Measurements from ENCODE around the gene MLH3. TPM values are rescaled to one million over a fixed set of nuclear protein-coding genes. Genes with fewer than 3 reads are reported as not detected.
"Not testable (repeated sequence)": the region's sequence is repeated elsewhere in the genome, so short reads cannot be mapped to it uniquely, and the experiment has no call there.

Gene MLH3
- total RNA-seq, 5 donors from 2014 or later (not counting 1 experiment from before 2014, with no cell fraction given) = 17.3 to 28.2 (median 22.1) TPM

- Histone ChIP-seq H3K4me1 (ENCODE audit: control insufficient read depth in 1 of 2, extremely low read depth in 1 of 2, insufficient read depth in 2 of 2, low read length in 2 of 2) (peaks cover 2 to 17% of the 10 kb centered on the region in 2 experiments), H3K9me3 (no peaks in the 10 kb centered on the region), H3K27ac (ENCODE audit: low read length) (peak within 1 kb of the TSS; percentile 31), H3K36me3 (ENCODE audit: control insufficient read depth in 2 of 2, extremely low read depth in 1 of 2, insufficient read depth in 1 of 2, low read length in 1 of 2) (no peaks in the 10 kb centered on the region), H3K27me3 (replicated peaks in 1 of 2; ENCODE audit: control insufficient read depth in 2 of 2, extremely low read depth in 1 of 2, insufficient read depth in 2 of 2, low read length in 1 of 2) (no peaks in the 10 kb centered on the region), H3K4me3 (ENCODE audit: control insufficient read depth in 1 of 2, extremely low read depth in 1 of 2, low read length in 1 of 2) (peak within 1 kb of the TSS; percentile 61 to 72)
- H3K4me1 Mint-ChIP-seq = peaks cover 6 to 9% (median 7%) of the 10 kb centered on the region in 3 donors
- DNase-seq (peak in 26 of 35 experiments; percentile 4 to 56 (median 19)), ATAC-seq (replicated peaks in 1 of 4) (peak; percentile 80 to 92 (median 86))
- CTCF ChIA-PET = no interaction called here
- no peaks in the 10 kb centered on the region for H3K27me3 Mint-ChIP-seq
- 3% methylated on average over 54 of the region's 58 CpGs for WGBS (ENCODE audit: insufficient coverage)
- peak within 1 kb of the TSS; percentile 44 to 77 for H3K27ac Mint-ChIP-seq
- H3K36me3 Mint-ChIP-seq = no peaks in the 10 kb centered on the region
- H3K9me3 Mint-ChIP-seq = no peaks in the 10 kb centered on the region
- H3K4me3 Mint-ChIP-seq = peak within 1 kb of the TSS in 2 of 3 donors; percentile 21 to 66
- POLR2A ChIA-PET = no interaction called here
Observed at GRCh38 chr14:75069121-75069810, 18.0 kb upstream of the MLH3 start, which contains the start of gene ZC2HC1C. Gene ZC2HC1C (plus strand): TSS chr14:75069641. CDS start chr14:75070574, 933 bp downstream.

- Mint-ChIP-seq H3K27me3 (no peaks in the 10 kb centered on the region), H3K27ac (no peak overlapping the region), H3K36me3 (no peaks in the 10 kb centered on the region), H3K4me3 (no peak overlapping the region), H3K4me1 (peaks cover 12 to 16% (median 15%) of the 10 kb centered on the region in 3 donors), H3K9me3 (no peaks in the 10 kb centered on the region)
- H3K9me3 ChIP-seq = no peaks in the 10 kb centered on the region
- ChIA-PET CTCF (interaction anchor here in 1 of 2 donors (0.6 kb wide), 1 partner anchor 249 kb away, joined by 5 read pairs; no protein-coding TSS in a partner anchor), POLR2A (interaction anchor here (0.6 kb wide), 4 partner anchors 12 to 79 kb away, joined by 3 to 7 read pairs (median 4); partner anchors contain the start of gene NEK9 (in 1 of the 2))
- H3K36me3 ChIP-seq (ENCODE audit: control insufficient read depth in 2 of 2, extremely low read depth in 1 of 2, insufficient read depth in 1 of 2, low read length in 1 of 2) = no peaks in the 10 kb centered on the region
- ATAC-seq (replicated peaks in 1 of 4) (peak in 2 of 4 experiments; percentile 1 to 3), DNase-seq (no peak)
- peaks cover 2 to 21% of the 10 kb centered on the region in 2 experiments for H3K4me1 ChIP-seq (ENCODE audit: control insufficient read depth in 1 of 2, extremely low read depth in 1 of 2, insufficient read depth in 2 of 2, low read length in 2 of 2)
- peak overlapping the region; percentile 61 to 72 for H3K4me3 ChIP-seq (ENCODE audit: control insufficient read depth in 1 of 2, extremely low read depth in 1 of 2, low read length in 1 of 2)
- no peaks in the 10 kb centered on the region for H3K27me3 ChIP-seq (replicated peaks in 1 of 2; ENCODE audit: control insufficient read depth in 2 of 2, extremely low read depth in 1 of 2, insufficient read depth in 2 of 2, low read length in 1 of 2)
- no peak overlapping the region for H3K27ac ChIP-seq (ENCODE audit: low read length)
- 84% methylated on average over 4 of the region's 15 CpGs for WGBS (ENCODE audit: insufficient coverage)
Observed at GRCh38 chr14:75068294-75069120, 17.2 kb upstream of the MLH3 start.

GRCh38 chr14:75067765-75068164 is 16.5 kb upstream of the MLH3 start:
- H3K9me3 Mint-ChIP-seq; H3K27me3 ChIP-seq (replicated peaks in 1 of 2; ENCODE audit: control insufficient read depth in 2 of 2, extremely low read depth in 1 of 2, insufficient read depth in 2 of 2, low read length in 1 of 2); DNase-seq; ATAC-seq (replicated peaks in 1 of 4); H3K4me3 Mint-ChIP-seq; H3K27ac Mint-ChIP-seq; H3K27me3 Mint-ChIP-seq; H3K4me3 ChIP-seq (ENCODE audit: control insufficient read depth in 1 of 2, extremely low read depth in 1 of 2, low read length in 1 of 2); H3K36me3 Mint-ChIP-seq; H3K36me3 ChIP-seq (ENCODE audit: control insufficient read depth in 2 of 2, extremely low read depth in 1 of 2, insufficient read depth in 1 of 2, low read length in 1 of 2); H3K27ac ChIP-seq (ENCODE audit: low read length); CTCF ChIA-PET; H3K9me3 ChIP-seq: not testable (repeated sequence)
- WGBS (ENCODE audit: insufficient coverage) = 88% methylated on average over 2 of the region's 4 CpGs
- peaks cover 9 to 28% of the 10 kb centered on the region in 2 experiments for H3K4me1 ChIP-seq (ENCODE audit: control insufficient read depth in 1 of 2, extremely low read depth in 1 of 2, insufficient read depth in 2 of 2, low read length in 2 of 2)
- H3K4me1 Mint-ChIP-seq = peaks cover 19 to 23% (median 22%) of the 10 kb centered on the region in 3 donors
- POLR2A ChIA-PET = interaction anchor here (0.6 kb wide), 4 partner anchors 11 to 78 kb away, joined by 3 to 7 read pairs (median 4); partner anchors contain the start of gene NEK9 (in 1 of the 2)

- Mint-ChIP-seq H3K4me3 (no peak overlapping the region), H3K36me3 (no peaks in the 10 kb centered on the region), H3K9me3 (no peaks in the 10 kb centered on the region), H3K27me3 (no peaks in the 10 kb centered on the region), H3K4me1 (peaks cover 21 to 27% (median 26%) of the 10 kb centered on the region in 3 donors), H3K27ac (no peak overlapping the region)
- Histone ChIP-seq H3K27me3 (replicated peaks in 1 of 2; ENCODE audit: control insufficient read depth in 2 of 2, extremely low read depth in 1 of 2, insufficient read depth in 2 of 2, low read length in 1 of 2) (no peaks in the 10 kb centered on the region), H3K36me3 (ENCODE audit: control insufficient read depth in 2 of 2, extremely low read depth in 1 of 2, insufficient read depth in 1 of 2, low read length in 1 of 2) (no peaks in the 10 kb centered on the region), H3K9me3 (no peaks in the 10 kb centered on the region), H3K27ac (ENCODE audit: low read length) (no peak overlapping the region), H3K4me3 (ENCODE audit: control insufficient read depth in 1 of 2, extremely low read depth in 1 of 2, low read length in 1 of 2) (no peak overlapping the region), H3K4me1 (ENCODE audit: control insufficient read depth in 1 of 2, extremely low read depth in 1 of 2, insufficient read depth in 2 of 2, low read length in 2 of 2) (peaks cover 9 to 28% of the 10 kb centered on the region in 2 experiments)
- POLR2A ChIA-PET = no interaction called here
- 100% methylated on average over 1 of the region's 1 CpG for WGBS (ENCODE audit: insufficient coverage)
- no peak for DNase-seq
- CTCF ChIA-PET = no interaction called here
- ATAC-seq (replicated peaks in 1 of 4) = no peak
Observed at GRCh38 chr14:75067212-75067611, 15.9 kb upstream of the MLH3 start.

GRCh38 chr14:75066691-75067090 is 15.4 kb upstream of the MLH3 start:
- POLR2A ChIA-PET = no interaction called here
- H3K27me3 Mint-ChIP-seq = no peaks in the 10 kb centered on the region
- Histone ChIP-seq H3K4me1 (ENCODE audit: control insufficient read depth in 1 of 2, extremely low read depth in 1 of 2, insufficient read depth in 2 of 2, low read length in 2 of 2) (peaks cover 9 to 28% of the 10 kb centered on the region in 2 experiments), H3K27me3 (replicated peaks in 1 of 2; ENCODE audit: control insufficient read depth in 2 of 2, extremely low read depth in 1 of 2, insufficient read depth in 2 of 2, low read length in 1 of 2) (no peaks in the 10 kb centered on the region), H3K27ac (ENCODE audit: low read length) (no peak overlapping the region), H3K9me3 (no peaks in the 10 kb centered on the region), H3K36me3 (ENCODE audit: control insufficient read depth in 2 of 2, extremely low read depth in 1 of 2, insufficient read depth in 1 of 2, low read length in 1 of 2) (no peaks in the 10 kb centered on the region), H3K4me3 (ENCODE audit: control insufficient read depth in 1 of 2, extremely low read depth in 1 of 2, low read length in 1 of 2) (no peak overlapping the region)
- H3K27ac Mint-ChIP-seq = no peak overlapping the region
- DNase-seq (no peak), ATAC-seq (replicated peaks in 1 of 4) (no peak)
- H3K9me3 Mint-ChIP-seq = no peaks in the 10 kb centered on the region
- H3K4me3 Mint-ChIP-seq = no peak overlapping the region
- CTCF ChIA-PET = no interaction called here
- no peaks in the 10 kb centered on the region for H3K36me3 Mint-ChIP-seq
- H3K4me1 Mint-ChIP-seq = peaks cover 21 to 27% (median 26%) of the 10 kb centered on the region in 3 donors
- WGBS (ENCODE audit: insufficient coverage) = 100% methylated on average over 2 of the region's 3 CpGs

- WGBS (ENCODE audit: insufficient coverage) = 100% methylated on average over 3 of the region's 8 CpGs
- ChIA-PET POLR2A (interaction anchor here (0.6 to 1.0 kb wide), 3 partner anchors 12 to 16 kb away, joined by 3 read pairs; no protein-coding TSS in a partner anchor), CTCF (interaction anchor here in 1 of 2 donors (0.7 to 1.5 kb wide), 3 partner anchors 12 to 62 kb away, joined by 3 to 4 read pairs (median 3); partner anchors contain the start of gene NEK9)
- H3K9me3 ChIP-seq = no peaks in the 10 kb centered on the region
- peak overlapping the region; percentile 65 to 100 for H3K4me3 ChIP-seq (ENCODE audit: control insufficient read depth in 1 of 2, extremely low read depth in 1 of 2, low read length in 1 of 2)
- peak overlapping the region; percentile 98 for H3K27ac Mint-ChIP-seq
- no peaks in the 10 kb centered on the region for H3K27me3 Mint-ChIP-seq
- peaks cover 9 to 17% of the 10 kb centered on the region in 2 experiments for H3K4me1 ChIP-seq (ENCODE audit: control insufficient read depth in 1 of 2, extremely low read depth in 1 of 2, insufficient read depth in 2 of 2, low read length in 2 of 2)
- peak overlapping the region; percentile 94 to 100 (median 100) for H3K4me3 Mint-ChIP-seq
- H3K36me3 Mint-ChIP-seq = peaks cover 9% of the 10 kb centered on the region
- H3K4me1 Mint-ChIP-seq = peaks cover 21 to 37% (median 36%) of the 10 kb centered on the region in 3 donors
- peak overlapping the region; percentile 70 for H3K27ac ChIP-seq (ENCODE audit: low read length)
- no peaks in the 10 kb centered on the region for H3K9me3 Mint-ChIP-seq
- ATAC-seq (replicated peaks in 1 of 4) (peak in 3 of 4 experiments; percentile 5 to 28 (median 18)), DNase-seq (no peak)
- H3K36me3 ChIP-seq (ENCODE audit: control insufficient read depth in 2 of 2, extremely low read depth in 1 of 2, insufficient read depth in 1 of 2, low read length in 1 of 2) = no peaks in the 10 kb centered on the region
- no peaks in the 10 kb centered on the region for H3K27me3 ChIP-seq (replicated peaks in 1 of 2; ENCODE audit: control insufficient read depth in 2 of 2, extremely low read depth in 1 of 2, insufficient read depth in 2 of 2, low read length in 1 of 2)
Observed at GRCh38 chr14:75064205-75064567, 12.9 kb upstream of the MLH3 start.

Data from T-cell (primary cell).